GM18498 (cell line): ENCODE measurements around the gene WASF2.

Experiments used
- ATAC-seq: cut with Tn5 transposase; IDR thresholded peaks from one replicate; pipeline ENCODE4 v1.9.1; 2021; ENCODE audit warnings: mild to moderate bottlenecking, moderate library complexity; ENCODE audit not compliant: unreplicated experiment

Gene WASF2

GRCh38 chr1:27363766-27364695 is 125.9 kb downstream of the WASF2 start:
- no peak for ATAC-seq

GRCh38 chr1:27361553-27361952 is 128.4 kb downstream of the WASF2 start:
- no peak for ATAC-seq

GRCh38 chr1:27361044-27361402 is 128.9 kb downstream of the WASF2 start:
- no peak for ATAC-seq

GRCh38 chr1:27360159-27361043 is 129.6 kb downstream of the WASF2 start:
- ATAC-seq, result no peak

DNA sequence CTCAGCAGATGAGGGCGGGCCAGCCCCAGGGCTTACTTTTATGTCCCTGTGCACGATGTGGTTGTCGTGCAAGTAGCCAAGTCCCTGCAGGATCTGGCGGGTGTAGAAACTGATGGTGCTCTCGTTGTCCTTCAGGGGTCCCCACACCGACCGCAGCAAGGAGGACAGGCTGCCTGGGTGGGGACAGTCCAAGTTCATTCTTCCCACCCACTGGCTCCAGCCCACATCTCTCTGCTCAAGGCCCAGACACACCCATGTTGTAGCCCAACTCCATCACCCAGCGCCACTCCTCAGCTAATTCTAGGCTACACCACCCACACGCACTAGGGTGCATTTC is 130.2 kb downstream of the WASF2 start:
- ATAC-seq, result no peak

- ATAC-seq, result no peak
These were observed 131.0 kb downstream of the WASF2 start for GRCh38 chr1:27358928-27359313.

DNA sequence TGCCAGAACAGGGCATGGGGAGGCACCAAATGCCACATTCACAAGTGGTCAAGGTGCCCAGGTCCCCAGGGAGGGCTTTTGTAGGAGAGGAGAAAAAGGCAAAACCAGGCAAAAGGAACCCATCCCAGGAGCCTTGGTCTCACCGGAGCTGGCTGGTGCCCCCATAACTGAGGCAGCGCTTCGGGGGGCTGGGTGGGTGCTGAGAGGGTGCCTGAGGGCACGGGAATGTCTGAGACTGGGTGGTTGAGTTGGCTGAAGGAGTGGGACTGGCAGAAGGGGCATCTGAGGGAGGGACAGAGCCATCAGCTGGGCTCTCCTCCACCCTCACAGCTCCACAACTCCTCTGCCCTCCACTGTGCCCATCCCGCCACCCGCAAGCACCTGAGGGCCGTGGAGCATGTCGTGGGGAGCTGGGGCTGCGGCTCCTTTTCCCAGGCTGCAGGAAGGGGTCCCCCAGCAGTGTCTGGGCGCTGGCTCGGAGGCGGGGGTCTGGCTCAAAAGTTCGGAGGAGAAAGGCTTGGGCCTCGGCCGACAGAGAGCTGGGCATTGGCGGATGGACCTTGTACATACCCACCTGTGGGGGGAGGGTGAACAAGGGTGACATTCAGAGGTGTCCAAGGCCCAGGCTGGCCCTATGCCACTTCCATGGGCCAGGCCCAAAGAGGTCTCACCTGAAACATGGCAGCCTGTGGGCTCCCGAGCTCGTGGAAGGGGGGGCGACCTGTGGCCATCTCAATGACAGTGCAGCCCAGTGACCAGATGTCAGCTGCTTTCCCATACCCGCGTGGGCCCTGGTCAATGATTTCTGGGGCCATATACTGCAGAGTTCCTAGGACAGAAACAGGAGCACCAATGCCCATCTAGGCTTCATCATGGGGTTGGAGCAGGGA is 131.7 kb downstream of the WASF2 start:
- ATAC-seq, result no peak

DNA sequence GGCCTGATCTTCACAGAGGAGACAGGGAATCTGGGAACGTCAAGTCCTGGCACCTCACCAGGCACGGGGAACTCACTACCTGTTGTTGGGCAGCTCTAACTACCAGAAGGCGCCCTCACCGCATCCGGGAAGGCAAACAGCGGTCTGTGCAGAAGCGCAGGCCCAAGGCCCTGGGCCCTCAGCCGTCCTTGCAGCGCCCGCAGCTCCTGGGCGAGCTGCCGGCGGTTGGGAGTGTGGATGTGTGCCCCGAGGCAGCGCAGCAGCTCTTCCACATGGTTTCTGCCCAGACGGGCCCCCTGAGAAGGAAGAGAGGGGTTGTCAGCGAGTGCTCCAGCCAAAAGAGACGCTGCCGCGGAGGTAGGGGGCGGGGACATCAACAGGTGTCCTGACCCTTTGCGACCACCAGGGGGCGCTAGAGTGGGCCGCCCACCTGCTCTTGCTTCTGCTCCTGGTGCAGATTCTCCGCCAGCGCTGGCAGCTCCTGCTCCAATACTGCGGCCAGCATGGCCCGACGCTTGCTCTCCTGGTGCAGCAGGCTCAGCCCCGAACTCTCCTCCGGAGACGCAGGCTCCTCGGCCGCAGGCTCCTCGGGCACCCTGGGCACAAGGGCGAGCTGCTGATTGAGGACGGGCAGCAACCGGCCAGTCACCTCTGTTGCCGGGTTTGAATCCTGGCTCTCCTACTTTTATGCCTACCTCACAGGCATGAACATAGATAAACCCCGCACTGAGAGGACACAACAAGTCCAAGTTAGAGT is 132.5 kb downstream of the WASF2 start:
- ATAC-seq, result peak; percentile 52

- no peak for ATAC-seq
These were observed 133.2 kb downstream of the WASF2 start for GRCh38 chr1:27356619-27357280.

DNA sequence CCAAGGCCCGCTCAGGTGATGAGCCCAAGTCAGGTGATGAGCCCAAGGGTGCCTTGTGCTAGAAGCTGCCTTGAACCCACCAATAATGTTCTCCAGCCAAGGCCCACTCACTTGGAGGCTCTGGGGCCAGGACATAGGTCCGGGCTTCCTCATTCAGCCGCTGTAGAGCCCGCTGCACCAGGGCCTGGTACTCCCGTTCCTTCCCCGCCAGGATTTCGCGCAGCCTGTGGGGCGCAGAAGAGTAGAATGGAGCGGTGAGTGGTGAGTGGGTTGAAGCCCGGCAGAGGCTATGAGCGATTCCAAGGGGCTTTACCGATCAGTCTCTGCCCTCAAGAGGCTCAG is 133.7 kb downstream of the WASF2 start:
- no peak for ATAC-seq

DNA sequence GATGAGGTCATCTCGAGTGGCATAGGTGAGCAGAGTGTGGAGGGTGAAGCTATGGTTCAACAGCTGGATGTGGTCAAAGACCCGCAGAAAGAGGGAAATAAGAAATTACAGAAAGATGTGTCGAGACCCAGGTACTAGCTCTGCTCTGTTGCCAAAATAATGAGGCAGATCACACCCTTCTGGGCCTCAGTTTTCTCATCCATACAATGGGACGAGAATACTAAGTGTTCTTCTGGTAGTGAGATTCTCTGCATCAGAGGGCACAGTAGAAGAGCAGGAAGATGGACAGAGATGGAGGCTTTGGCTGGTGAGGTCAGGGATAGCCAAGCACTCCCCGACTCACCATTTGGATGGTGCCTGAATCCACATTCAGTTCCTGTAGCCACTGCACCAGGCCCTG is 134.3 kb downstream of the WASF2 start:
- no peak for ATAC-seq
